GM19397 (cell line): ENCODE results near the gene CEP68.
"Not testable (repeated sequence)": the region's sequence is repeated elsewhere in the genome, so short reads cannot be mapped to it uniquely, and the experiment has no call there.

Experiments
- ATAC-seq: cut with Tn5 transposase; IDR thresholded peaks from one replicate; pipeline ENCODE4 v1.9.1; 2021; ENCODE audit warnings: mild to moderate bottlenecking, moderate library complexity; ENCODE audit not compliant: unreplicated experiment

CEP68 gene

DNA sequence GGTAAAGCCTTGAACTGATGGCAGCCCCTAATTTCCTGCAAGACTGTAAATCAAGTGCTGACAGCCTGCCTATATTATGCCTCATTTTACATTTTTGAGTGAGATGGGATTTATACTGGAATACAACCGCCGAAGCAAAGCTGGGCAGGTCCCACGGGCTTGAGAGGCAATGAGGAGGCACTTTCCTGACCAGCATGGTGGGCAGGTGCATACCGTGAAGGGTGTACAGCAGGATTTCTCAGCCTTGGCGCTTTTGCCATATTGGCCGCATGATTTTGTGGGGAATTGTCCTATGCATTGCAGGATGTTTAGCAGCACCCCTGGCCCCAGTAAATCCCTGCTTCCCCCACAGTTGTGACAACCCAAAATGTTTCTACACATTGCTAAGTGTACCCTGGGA, 22.8 kb downstream of the CEP68 start:
- ATAC-seq, result no peak

DNA sequence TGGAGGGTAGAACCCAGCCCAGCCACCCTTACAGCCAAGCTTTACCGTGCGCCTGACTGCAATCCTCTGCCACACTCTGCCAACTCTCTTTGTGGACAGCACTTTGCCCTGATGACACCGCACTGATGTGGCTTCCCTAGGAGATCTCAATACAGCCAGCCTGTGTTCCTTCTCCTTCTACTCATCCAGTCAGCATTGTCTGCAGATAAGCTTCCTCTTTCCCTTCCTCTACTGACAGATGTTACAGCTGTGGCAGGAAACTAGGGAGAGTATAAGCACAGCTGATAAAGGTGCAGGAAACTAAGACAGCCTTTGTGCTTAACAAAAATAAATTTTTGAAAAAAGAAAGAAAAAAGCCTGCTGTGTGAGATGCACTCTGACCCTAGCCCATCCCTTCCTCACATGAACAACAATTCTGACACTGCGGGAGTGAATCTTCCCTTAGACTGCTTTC, 25.0 kb downstream of the CEP68 start:
- ATAC-seq, result no peak

DNA sequence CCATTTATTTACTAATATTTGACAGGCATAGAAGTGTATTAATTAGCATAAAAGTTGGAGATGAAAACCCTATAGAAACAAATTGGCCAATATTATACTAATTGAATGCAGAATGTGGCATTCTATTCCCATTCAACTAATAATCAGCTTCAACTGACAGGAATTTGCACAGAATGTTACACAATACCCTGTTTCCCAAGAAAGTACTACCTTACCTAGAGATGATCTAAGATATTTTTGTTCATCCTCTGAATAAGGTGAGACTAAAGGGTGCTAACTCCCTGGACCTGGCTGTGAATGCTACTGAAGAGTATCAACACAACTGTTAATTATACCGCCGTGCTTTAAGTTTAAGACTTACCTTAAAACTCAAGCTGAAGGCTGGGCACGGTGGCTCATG, 28.9 kb downstream of the CEP68 start:
- no peak for ATAC-seq

DNA sequence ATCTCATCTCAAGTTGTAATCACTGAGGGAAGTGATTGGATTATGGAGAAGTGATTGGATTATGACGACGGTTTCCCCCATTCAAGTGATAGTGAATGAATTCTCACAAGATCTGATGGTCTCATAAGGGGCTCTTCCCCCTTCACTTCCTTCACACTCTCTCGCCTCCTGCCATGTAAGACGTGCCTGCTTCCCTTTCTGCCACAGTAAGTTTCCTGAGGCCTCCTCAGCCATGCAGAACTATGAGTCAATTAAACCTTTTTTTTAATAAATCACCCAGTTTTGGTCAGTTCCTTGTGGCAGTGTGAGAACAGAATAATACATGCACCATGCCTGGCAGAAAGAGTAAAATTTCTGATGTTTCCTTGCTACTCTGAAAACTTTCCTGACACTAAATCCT, 36.6 kb downstream of the CEP68 start:
- no peak for ATAC-seq

DNA sequence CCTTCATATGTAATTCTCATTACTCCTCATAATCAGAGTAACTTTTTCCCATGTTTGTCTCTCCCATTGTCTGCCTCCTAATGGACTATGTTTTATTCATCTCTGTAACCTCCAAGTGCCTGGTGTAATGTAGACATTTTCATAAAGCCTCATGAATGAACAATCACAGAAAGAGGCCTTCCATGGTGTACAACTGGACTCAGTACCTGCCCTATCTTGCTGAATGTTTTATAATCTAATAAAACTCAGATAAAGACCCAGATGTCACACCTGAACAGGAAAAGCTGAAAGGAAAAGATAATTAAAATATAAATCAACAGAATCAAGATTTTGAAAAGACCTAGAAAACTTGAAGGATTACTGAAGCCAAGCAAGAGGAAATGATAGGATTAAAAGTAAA, 37.0 kb downstream of the CEP68 start:
- no peak for ATAC-seq

DNA sequence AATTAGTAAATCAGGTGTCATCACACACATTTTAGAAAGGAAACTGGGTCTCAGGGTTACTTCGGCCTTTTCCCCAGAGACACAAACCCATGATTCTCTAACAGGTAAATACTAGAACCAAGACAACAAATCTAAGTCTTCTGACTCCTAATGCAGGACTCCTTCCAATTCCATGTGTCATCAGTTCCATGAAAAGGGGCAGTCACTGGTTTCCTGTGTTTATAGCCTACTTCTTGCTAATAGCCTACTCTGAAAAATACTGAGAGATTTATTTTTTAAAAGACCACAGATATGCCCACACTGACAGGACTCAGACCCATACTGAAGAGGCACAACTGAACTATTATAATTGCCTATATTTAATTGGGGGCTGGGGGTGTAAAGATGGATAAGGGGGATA, 40.7 kb downstream of the CEP68 start:
- ATAC-seq, result no peak

DNA sequence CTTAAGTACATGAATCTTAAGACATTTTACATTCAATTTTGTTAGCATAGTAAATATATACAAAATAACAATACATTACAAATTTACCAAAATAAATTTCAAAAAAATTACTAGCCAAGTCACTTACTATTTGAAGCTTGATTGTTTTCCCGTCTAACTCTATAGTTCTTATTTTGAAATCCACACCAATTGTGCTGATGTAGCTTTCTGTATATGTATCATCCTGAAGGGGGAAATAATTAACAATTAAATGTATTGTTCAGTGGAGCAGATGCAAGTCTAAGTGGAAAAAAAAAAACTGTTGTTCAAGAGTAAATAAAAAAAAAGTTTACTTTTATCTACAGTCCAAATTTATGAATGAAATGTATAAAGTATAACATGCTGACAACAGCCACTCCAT, 41.6 kb downstream of the CEP68 start:
- ATAC-seq, result no peak

DNA sequence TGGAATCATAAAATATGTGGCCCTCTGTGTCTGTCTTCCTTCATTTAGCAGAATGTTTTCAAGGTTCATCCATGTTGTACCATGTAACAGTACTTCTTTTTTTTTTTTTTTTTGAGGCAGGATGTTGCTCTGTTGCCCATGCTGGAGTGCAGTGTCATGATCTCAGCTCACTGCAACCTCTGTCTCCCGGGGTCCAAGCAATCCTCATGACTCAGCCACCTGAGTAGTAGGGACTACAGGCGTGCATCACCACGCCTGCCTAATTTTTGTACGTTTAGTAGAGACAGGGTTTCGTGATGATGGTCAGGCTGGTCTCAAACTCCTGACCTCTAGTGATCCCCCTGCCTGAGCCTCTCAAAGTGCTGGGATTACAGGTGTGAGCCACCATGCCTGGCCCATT, 42.5 kb downstream of the CEP68 start:
- no peak for ATAC-seq

DNA sequence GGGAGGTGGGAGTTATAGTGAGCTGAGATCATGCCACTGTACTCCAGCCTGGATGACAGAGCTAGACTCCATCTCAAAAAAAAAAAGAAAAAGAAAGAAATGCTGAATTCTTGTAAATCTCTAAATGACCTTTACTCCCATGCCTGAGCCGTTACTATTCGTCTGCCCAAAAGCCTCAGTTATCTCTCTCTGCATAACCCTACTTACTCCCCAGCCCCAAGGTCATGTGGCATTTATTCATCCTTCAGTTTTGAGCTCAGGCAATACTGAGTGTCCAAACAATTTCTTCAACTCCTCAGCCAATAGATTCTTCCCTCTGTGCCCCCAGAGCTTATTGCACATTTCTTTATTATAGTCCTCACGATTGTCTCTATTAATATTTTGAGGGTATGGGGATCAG, 44.9 kb downstream of the CEP68 start:
- no peak for ATAC-seq

DNA sequence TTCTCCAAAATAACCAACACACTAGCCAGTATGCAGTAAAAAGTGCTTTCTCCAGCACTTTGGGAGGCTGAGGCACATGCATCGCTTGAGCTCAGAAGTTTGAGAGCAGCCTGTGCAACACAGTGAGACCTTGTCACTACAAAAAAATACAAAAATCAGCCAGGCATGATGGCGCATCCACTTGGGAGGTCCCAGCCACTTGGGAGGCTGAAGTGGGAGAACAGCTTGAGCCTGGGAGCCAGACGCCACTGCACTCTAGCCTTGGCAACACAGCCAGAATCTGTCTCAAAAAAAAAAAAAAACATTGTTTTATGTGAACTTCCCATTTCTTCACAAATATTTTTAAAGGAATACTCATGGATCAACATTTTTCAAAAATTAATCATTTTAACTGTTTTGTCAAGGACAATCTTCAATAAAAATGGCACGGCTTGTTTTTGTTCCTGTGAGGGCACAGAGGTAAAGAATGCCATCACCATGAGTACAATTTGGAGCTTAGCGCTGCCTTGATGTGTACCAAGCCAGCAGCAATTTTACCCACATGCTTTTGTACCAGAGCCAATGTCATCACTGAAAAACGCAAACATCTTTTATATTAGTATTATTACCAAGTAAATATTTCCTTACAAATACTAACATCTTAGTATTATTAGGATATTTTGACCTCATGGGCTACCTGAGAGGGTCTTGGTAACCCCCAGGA, 46.9 kb downstream of the CEP68 start:
- ATAC-seq, result no peak

DNA sequence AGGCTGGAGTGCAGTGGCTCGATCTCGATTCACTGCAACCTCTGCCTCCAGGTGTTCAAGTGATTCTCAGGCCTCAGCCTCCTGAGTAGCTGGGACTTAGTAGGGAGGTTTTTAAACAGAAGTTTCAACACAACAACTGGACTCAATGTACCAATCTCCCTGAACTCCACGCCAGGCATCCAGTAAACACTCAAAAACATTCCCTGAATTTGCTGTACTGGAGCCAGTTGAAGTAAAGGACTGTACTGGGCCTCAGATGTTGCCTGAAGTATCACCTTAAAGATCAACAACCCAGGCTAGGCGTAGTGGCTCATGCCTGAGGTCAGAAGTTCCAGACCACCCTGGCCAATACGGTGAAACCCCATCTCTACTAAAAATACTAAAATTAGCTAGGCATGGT, 51.3 kb downstream of the CEP68 start:
- no peak for ATAC-seq

DNA sequence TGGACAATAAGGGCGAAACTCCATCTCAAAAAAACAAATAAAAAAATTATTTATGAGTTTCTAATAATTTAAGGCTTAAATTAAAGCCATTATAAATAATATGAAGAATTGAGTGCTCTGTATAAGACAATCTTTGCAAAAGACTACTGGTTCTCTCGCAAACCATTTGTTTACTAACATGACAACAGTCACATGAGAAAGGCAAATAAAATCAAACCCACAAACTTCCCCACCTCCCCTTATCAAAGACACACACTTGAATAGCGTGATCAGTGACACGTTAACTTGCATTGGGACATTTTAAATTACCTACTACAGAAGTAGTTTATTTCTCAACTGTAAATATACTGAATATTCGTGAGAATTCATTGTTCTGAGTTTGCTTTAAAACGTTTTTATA, 52.6 kb downstream of the CEP68 start:
- ATAC-seq, result no peak

DNA sequence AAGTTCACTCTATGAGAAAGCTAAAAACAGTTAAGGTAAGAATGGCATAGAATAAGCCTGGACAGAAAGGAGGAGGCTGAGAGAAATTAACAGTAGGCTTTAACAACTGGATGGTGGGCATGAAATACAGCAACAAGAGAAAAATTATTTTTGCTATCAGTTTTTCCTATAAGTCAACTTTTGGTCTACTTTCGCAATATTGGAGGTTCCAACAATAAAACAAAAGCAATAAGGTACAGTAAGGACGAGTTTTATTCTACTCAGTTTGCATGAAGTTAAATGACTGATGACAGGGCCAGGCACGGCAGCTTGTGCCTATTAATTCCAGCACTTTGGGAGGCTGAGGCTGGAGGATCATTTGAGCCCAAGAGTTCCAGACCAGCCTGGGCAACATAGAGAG, 56.4 kb downstream of the CEP68 start:
- no peak for ATAC-seq

DNA sequence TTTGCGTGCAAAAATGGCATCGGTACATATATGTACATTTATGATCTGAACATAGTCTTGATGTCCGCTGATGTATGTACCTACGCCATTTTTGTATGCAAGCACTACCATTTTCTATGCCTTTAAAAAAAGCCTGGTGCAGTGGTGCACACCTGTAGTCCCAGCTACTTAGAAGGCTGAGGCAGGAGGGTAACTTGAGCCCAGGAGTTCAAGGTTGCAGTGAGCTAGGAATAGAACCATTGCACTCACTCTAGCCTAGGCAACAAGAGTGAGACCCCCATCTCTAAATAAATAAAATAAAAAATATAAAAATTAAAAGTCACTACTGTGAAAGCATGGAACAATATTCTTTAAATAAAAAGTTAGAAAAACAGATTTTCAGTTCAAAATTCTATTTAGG, 57.0 kb downstream of the CEP68 start:
- ATAC-seq, result no peak

DNA sequence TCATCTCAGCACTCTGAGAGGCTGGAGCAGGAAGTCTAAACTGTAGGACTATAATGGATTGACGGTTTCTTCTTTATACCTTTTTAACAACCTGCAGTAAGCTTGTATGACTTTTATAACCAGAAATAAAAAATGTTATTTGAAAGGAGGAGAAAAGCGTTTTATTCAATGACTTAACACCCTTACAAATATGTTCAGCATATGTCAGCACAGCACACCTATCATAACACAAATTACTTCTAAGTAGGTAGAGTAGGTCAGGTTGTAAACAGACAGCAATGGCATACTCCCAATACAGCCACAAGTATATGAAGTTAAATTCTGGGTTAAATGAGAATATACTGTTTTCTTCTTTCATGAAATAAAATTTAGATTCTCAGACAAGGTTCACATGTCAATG, 57.6 kb downstream of the CEP68 start:
- ATAC-seq, result no peak

DNA sequence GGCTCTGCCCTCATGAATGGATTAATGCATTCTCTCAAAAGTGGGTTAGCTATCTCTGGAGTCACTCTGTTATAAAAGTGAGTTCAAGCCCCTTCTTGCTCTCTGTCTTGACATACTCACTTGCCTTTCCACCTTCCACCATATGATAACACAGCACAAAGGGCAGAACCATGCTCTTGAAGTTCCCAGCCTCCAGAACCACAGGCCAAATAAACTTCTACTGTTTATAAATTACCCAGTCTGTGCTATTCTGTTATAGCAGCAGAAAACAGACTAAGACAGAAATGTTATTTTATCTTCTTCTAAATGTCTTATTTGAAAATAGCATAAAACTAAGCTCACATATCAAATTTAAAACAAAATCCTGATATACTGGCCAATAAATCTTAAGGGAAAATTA, 58.7 kb downstream of the CEP68 start:
- no peak for ATAC-seq

DNA sequence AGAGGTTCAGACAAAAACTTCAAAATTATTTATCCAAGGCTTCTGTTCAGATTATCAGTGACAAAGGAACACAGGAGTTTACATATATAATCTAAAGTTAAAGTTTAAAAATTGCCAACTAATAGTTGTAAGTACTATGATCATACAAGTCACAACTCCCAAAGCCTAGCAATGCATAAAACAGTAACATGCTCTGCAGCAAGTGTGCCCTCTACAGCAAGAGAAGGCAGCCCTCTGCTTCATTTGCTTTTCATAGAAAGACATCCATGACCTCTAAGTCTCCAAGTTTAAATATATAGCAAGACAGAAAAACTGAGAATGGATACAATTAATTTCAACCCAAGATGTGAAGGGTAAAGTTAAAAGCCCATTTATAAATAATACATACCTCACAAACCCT, 60.4 kb downstream of the CEP68 start:
- no peak for ATAC-seq

DNA sequence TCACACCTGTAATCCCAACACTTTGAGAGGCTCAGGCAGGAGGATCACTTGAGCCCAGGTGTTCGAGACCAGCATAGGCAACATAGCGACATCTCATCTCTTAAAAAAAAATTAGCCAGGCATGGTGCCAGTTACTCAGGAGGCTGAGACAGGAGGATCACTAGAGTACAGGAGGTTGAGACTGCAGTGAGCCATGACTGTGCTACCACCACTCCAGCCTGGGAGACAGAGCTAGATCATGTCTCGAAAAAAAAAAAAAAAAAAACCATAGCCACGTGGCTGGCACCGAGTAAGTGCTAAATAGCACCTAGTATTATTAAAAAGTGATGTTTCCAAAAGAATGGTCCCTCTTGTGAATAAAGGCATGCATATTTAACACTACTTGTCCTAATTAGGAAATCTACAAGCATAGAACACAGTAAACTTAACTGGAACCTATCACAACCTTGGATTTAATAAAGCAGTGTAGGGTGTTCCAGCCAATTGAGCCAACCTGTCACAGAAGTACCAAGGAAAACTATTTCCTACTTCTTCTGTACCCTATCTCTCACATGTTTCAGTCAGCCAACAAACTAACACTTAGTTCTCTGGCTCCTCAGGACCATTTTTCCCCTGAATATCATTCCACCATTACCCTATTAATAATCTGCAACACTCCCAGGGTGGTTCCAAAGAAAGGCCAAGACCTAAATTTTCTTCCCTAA, 64.9 kb downstream of the CEP68 start:
- ATAC-seq, result no peak

DNA sequence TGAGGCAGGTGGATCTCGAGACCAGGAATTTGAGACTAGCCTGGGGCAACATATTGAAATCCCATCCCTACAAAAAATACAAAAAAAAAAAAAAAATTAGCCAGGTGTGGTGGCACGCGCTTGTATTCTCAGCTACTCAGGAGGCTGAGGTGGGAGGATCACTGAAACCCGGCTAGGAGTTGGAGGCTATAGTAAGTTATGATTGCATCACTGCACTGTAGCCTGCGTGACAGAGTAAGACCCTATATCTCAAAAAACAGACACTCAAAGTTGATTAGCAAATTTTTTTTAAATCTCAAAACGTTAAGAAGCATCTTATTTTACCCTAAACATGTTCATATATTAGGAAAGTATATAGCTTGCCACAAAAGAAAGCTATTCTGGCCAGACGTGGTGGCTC, 66.1 kb downstream of the CEP68 start:
- no peak for ATAC-seq

DNA sequence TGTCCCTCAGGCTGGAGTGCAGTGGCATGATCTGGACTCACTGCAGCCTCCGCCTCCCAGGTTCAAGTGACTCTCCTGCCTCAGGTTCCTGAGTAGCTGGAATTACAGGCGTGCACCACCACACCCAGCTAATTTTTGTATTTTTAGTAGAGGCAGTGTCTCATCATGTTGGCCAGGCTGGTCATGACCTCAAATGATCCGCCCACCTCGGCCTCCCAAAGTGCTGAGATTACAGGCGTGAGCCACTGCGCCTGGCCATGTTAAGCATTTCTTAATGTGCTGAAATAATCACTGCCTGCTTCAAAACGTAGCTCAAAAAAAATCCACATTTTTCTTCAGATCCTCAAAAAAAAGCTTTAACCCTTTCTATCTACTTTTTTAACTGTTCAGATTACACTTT, 69.2 kb downstream of the CEP68 start:
- ATAC-seq, result not testable (repeated sequence)

DNA sequence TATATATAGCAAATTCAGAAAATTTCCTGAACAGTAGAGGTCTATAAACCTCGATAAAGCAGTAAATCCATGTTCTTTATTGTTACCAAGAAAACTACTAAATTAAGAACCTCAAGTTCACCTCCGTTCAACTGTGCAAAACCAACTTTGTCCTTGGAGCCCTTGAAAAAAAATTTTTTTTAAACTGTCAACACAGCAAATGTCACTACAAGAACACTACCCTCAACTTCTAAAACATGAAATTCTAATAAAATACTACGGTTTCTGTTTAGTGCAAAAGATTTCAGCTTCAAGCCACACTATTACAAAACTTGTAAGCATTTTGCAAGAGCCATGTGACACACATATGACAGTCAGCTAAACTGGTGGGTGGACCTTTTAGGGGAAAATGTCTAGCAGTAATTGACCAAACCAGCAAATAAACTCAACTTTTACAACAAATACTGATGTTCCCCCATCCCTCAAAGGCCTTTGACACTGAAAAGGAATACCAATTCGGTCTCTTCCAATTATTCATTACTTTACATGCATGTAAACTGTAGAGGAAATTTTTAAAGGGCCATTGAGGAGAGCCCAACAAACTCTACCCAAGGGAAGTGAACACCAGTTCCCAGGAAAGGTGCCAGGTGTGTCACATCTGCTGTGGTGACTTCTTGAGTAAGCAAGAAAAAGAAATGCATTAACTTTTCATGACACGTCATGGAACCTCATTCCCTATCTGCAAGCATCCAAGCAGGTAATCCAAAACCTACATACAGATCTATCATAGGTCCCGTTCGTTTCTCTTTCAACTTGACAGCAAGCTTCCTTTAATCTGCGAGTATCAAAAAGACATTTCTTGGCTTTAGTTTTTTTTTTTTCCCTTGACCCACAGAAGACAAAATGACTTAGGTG, 72.3 kb downstream of the CEP68 start:
- ATAC-seq, result no peak
